GM23338 (cell line): ENCODE results near the gene ZFP92. TPM values are rescaled to one million over a fixed set of nuclear protein-coding genes. Genes with fewer than 3 reads are reported as not detected.

Experiments
- ATAC-seq: fragments of 200-7000 bp; cut with Tn5 transposase; 3 replicates; pipeline ENCODE4 v1.9.1; 2020
- DNase-seq: peaks from one replicate; pipeline ENCODE4 v3.0.0-alpha.2; 2015; ENCODE audit warnings: low spot score
- H2AFZ ChIP-seq: fragments of 200-600 bp; sonication (generic); 2 replicates; pipeline ENCODE4 v1.8.0; 2016; ENCODE audit warnings: antibody characterized with exemption, mild to moderate bottlenecking, moderate library complexity
- H3F3A ChIP-seq: fragments of 200-600 bp; sonication (generic); replicated peaks from 2 replicates; pipeline ENCODE4 v1.8.0; 2017; ENCODE audit warnings: antibody characterized with exemption, mixed run types, low read depth
- H3K27ac ChIP-seq: fragments of 200-600 bp; sonication (generic); 2 replicates; pipeline ENCODE4 v1.6.1; 2016; ENCODE audit warnings: low read depth
- H3K27me3 ChIP-seq: fragments of 200-600 bp; sonication (generic); 2 replicates; pipeline ENCODE4 v1.8.0; 2016; ENCODE audit warnings: mild to moderate bottlenecking, mixed run types, moderate library complexity; ENCODE audit not compliant: insufficient read depth
- H3K36me3 ChIP-seq: fragments of 200-600 bp; sonication (generic); 2 replicates; pipeline ENCODE4 v1.8.0; 2016; ENCODE audit warnings: mild to moderate bottlenecking; ENCODE audit not compliant: insufficient read depth
- H3K4me1 ChIP-seq: fragments of 200-600 bp; sonication (generic); 2 replicates; pipeline ENCODE4 v1.8.0; 2016; ENCODE audit warnings: mild to moderate bottlenecking, moderate library complexity; ENCODE audit not compliant: insufficient read depth
- H3K4me2 ChIP-seq: fragments of 200-600 bp; sonication (generic); 2 replicates; pipeline ENCODE4 v1.7.1; 2017; ENCODE audit warnings: mixed run types
- H3K4me3 ChIP-seq: fragments of 200-600 bp; sonication (generic); 2 replicates; pipeline ENCODE4 v1.6.1; 2016; ENCODE audit warnings: mixed run types
- H3K79me2 ChIP-seq: fragments of 200-600 bp; sonication (generic); replicated peaks from 2 replicates; pipeline ENCODE4 v1.8.0; 2017; ENCODE audit warnings: mild to moderate bottlenecking; ENCODE audit not compliant: insufficient read depth
- H3K9me2 ChIP-seq: fragments of 200-600 bp; sonication (generic); 2 replicates; pipeline ENCODE4 v1.8.0; 2017; ENCODE audit not compliant: insufficient read depth
- H4K20me1 ChIP-seq: fragments of 200-600 bp; sonication (generic); replicated peaks from 2 replicates; pipeline ENCODE4 v1.8.0; 2017; ENCODE audit warnings: mild to moderate bottlenecking; ENCODE audit not compliant: insufficient read depth
- H3K27ac Mint-ChIP-seq: 2 replicates; pipeline ENCODE4 v1.8.0; 2020; ENCODE audit warnings: inconsistent platforms, mild to moderate bottlenecking, moderate library complexity, mixed read lengths
- H3K27me3 Mint-ChIP-seq: 3 replicates; pipeline ENCODE4 v1.8.0; 2022; ENCODE audit warnings: low read depth, mild to moderate bottlenecking, moderate library complexity, mixed read lengths, inconsistent platforms; ENCODE audit not compliant: insufficient read depth, poor library complexity
- H3K36me3 Mint-ChIP-seq: 3 replicates; pipeline ENCODE4 v1.8.0; 2021; ENCODE audit warnings: low read depth, mild to moderate bottlenecking, inconsistent platforms, moderate library complexity, mixed read lengths
- H3K4me1 Mint-ChIP-seq: 3 replicates; pipeline ENCODE4 v1.8.0; 2020; ENCODE audit warnings: mild to moderate bottlenecking, inconsistent platforms, mixed read lengths
- H3K4me3 Mint-ChIP-seq: 3 replicates; pipeline ENCODE4 v1.8.0; 2021; ENCODE audit warnings: moderate library complexity, mild to moderate bottlenecking, inconsistent platforms, mixed read lengths
- H3K9me3 Mint-ChIP-seq: 3 replicates; pipeline ENCODE4 v1.8.0; 2020; ENCODE audit warnings: moderate library complexity, mild to moderate bottlenecking, inconsistent platforms, mixed read lengths
- CREB1 ChIP-seq: fragments of 250-450 bp; sonication (Bioruptor Pico); IDR thresholded peaks from 2 replicates; pipeline ENCODE4 v1.5.0; 2020; ENCODE audit warnings: low read depth, mild to moderate bottlenecking, moderate library complexity
- CTCF ChIP-seq, 2 experiments: fragments of 200-600 bp in 1 of 2; sonication (generic) in 1 of 2; conservative IDR thresholded peaks; 2 replicates each; pipeline versions ENCODE4 v1.5.1 to v1.6.1; 2016 to 2017; ENCODE audit warnings: antibody characterized with exemption in 2 of 2, low read depth in 2 of 2, mild to moderate bottlenecking in 2 of 2, moderate library complexity in 1 of 2
- ETS1 ChIP-seq: IDR thresholded peaks from 2 replicates; pipeline ENCODE4 v1.6.1; 2016; ENCODE audit warnings: antibody characterized with exemption
- EZH2 ChIP-seq: fragments of 200-600 bp; sonication (generic); IDR thresholded peaks from one replicate; pipeline ENCODE4 v1.8.0; 2017; ENCODE audit warnings: antibody characterized with exemption, mild to moderate bottlenecking, low read depth; ENCODE audit not compliant: unreplicated experiment
- EZH2phosphoT487 ChIP-seq: fragments of 200-600 bp; sonication (generic); IDR thresholded peaks from one replicate; pipeline ENCODE4 v1.8.1; 2018; ENCODE audit warnings: antibody characterized with exemption; ENCODE audit not compliant: unreplicated experiment
- JUNB ChIP-seq: IDR thresholded peaks from one replicate; pipeline ENCODE4 v1.6.1; 2016; ENCODE audit warnings: antibody characterized with exemption; ENCODE audit not compliant: unreplicated experiment
- NANOG ChIP-seq: IDR thresholded peaks from 2 replicates; pipeline ENCODE4 v1.6.1; 2016; ENCODE audit warnings: antibody characterized with exemption, borderline replicate concordance
- POLR2AphosphoS5 ChIP-seq: IDR thresholded peaks from 2 replicates; pipeline ENCODE4 v1.6.1; 2016; ENCODE audit warnings: antibody characterized with exemption, low read depth
- REST ChIP-seq: IDR thresholded peaks from one replicate; pipeline ENCODE4 v1.6.1; 2018; ENCODE audit warnings: antibody characterized with exemption; ENCODE audit not compliant: unreplicated experiment
- STAT1 ChIP-seq: IDR thresholded peaks from one replicate; pipeline ENCODE4 v1.6.1; 2016; ENCODE audit warnings: antibody characterized with exemption; ENCODE audit not compliant: unreplicated experiment
- ZNF114 ChIP-seq: fragments of 250-450 bp; sonication (Bioruptor Pico); IDR thresholded peaks from 2 replicates; pipeline ENCODE4 v1.5.0; 2020; ENCODE audit warnings: mild to moderate bottlenecking, moderate library complexity
- ZNF331 ChIP-seq: fragments of 250-450 bp; sonication (Bioruptor Pico); IDR thresholded peaks from 2 replicates; pipeline ENCODE4 v1.5.0; 2020; ENCODE audit warnings: low read depth, mild to moderate bottlenecking, moderate library complexity
- polyA plus RNA-seq: library from polyadenylated mRNA; unstranded; fragments of >200 nt; fragmentation: Nextera tagmentation; extraction: Ambion mirVana; gene quantifications from 2 replicates; pipeline ENCODE4 v1.2.1, GENCODE V29; 2016
- total RNA-seq: library from RNA; depleted of rRNA; stranded (reverse); fragments of >200 nt; shearing (Covaris generic); gene quantifications from 2 replicates; pipeline ENCODE4 v1.2.3, GENCODE V29; 2014
- TF ChIP-seq, protein P1 (sequence below): fragments of 250-450 bp; sonication (Bioruptor Pico); IDR thresholded peaks from 2 replicates; pipeline ENCODE4 v1.5.0; 2020; ENCODE audit warnings: mild to moderate bottlenecking, moderate library complexity

Gene ZFP92
- total and polyA plus RNA-seq, 2 experiments from 2014 or later, result 0.05 to 0.52 TPM

DNA sequence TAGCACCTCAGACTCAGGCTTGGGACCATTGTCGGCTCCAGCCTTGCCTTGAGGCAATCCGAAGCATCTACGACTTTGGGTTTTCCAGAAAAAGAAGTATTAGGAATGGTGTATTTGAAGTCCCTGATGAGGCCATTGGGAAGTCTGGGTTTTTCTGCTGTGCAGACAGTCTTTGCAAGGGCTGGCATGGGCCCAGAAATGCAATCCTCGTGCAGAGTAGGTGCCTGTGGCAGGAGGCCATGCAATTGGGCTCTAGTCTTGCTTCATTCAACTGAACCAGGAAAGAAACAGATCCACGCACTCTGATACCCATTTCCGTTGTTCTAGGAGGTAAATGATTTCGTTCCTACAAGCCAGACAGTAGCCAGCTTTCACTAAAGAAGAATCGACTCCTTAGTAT is 12.4 kb downstream of the ZFP92 start:
- H3K4me2 ChIP-seq, result no peak overlapping the region
- DNase-seq (no peak), ATAC-seq (no peak)
- no peaks in the 10 kb centered on the region for H3K79me2 ChIP-seq
- no peak overlapping the region for H3K4me3 ChIP-seq
- no peak overlapping the region for H3K4me3 Mint-ChIP-seq
- TF ChIP-seq EZH2 (no peak), JUNB (no peak), ZNF331 (CRISPR knock-in tag) (no peak), CTCF (conservative IDR thresholded peaks at IDR 0.05; ENCODE audit: low read depth in 2 of 2) (no peak), NANOG (no peak), REST (no peak), ZNF114 (no peak), STAT1 (no peak), ETS1 (no peak), EZH2phosphoT487 (no peak), CREB1 (no peak), POLR2AphosphoS5 (no peak)
- TF ChIP-seq, protein P1, sequence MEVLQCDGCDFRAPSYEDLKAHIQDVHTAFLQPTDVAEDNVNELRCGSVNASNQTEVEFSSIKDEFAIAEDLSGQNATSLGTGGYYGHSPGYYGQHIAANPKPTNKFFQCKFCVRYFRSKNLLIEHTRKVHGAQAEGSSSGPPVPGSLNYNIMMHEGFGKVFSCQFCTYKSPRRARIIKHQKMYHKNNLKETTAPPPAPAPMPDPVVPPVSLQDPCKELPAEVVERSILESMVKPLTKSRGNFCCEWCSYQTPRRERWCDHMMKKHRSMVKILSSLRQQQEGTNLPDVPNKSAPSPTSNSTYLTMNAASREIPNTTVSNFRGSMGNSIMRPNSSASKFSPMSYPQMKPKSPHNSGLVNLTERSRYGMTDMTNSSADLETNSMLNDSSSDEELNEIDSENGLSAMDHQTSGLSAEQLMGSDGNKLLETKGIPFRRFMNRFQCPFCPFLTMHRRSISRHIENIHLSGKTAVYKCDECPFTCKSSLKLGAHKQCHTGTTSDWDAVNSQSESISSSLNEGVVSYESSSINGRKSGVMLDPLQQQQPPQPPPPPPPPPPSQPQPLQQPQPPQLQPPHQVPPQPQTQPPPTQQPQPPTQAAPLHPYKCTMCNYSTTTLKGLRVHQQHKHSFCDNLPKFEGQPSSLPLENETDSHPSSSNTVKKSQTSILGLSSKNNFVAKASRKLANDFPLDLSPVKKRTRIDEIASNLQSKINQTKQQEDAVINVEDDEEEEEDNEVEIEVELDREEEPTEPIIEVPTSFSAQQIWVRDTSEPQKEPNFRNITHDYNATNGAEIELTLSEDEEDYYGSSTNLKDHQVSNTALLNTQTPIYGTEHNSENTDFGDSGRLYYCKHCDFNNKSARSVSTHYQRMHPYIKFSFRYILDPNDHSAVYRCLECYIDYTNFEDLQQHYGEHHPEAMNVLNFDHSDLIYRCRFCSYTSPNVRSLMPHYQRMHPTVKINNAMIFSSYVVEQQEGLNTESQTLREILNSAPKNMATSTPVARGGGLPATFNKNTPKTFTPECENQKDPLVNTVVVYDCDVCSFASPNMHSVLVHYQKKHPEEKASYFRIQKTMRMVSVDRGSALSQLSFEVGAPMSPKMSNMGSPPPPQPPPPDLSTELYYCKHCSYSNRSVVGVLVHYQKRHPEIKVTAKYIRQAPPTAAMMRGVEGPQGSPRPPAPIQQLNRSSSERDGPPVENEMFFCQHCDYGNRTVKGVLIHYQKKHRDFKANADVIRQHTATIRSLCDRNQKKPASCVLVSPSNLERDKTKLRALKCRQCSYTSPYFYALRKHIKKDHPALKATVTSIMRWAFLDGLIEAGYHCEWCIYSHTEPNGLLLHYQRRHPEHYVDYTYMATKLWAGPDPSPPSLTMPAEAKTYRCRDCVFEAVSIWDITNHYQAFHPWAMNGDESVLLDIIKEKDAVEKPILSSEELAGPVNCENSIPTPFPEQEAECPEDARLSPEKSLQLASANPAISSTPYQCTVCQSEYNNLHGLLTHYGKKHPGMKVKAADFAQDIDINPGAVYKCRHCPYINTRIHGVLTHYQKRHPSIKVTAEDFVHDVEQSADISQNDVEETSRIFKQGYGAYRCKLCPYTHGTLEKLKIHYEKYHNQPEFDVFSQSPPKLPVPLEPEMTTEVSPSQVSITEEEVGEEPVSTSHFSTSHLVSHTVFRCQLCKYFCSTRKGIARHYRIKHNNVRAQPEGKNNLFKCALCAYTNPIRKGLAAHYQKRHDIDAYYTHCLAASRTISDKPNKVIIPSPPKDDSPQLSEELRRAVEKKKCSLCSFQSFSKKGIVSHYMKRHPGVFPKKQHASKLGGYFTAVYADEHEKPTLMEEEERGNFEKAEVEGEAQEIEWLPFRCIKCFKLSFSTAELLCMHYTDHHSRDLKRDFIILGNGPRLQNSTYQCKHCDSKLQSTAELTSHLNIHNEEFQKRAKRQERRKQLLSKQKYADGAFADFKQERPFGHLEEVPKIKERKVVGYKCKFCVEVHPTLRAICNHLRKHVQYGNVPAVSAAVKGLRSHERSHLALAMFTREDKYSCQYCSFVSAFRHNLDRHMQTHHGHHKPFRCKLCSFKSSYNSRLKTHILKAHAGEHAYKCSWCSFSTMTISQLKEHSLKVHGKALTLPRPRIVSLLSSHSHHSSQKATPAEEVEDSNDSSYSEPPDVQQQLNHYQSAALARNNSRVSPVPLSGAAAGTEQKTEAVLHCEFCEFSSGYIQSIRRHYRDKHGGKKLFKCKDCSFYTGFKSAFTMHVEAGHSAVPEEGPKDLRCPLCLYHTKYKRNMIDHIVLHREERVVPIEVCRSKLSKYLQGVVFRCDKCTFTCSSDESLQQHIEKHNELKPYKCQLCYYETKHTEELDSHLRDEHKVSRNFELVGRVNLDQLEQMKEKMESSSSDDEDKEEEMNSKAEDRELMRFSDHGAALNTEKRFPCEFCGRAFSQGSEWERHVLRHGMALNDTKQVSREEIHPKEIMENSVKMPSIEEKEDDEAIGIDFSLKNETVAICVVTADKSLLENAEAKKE, result no peak
- H4K20me1 ChIP-seq, result no peaks in the 10 kb centered on the region
- no peaks in the 10 kb centered on the region for H3K36me3 ChIP-seq
- H3K27ac Mint-ChIP-seq, result no peak overlapping the region
- peaks cover 7% of the 10 kb centered on the region for H3K27me3 Mint-ChIP-seq
- no peaks in the 10 kb centered on the region for H3F3A ChIP-seq
- H3K27me3 ChIP-seq, result no peaks in the 10 kb centered on the region
- H3K9me2 ChIP-seq, result no peaks in the 10 kb centered on the region
- no peaks in the 10 kb centered on the region for H3K4me1 ChIP-seq
- no peak overlapping the region for H2AFZ ChIP-seq
- H3K4me1 Mint-ChIP-seq, result no peaks in the 10 kb centered on the region
- peaks cover 3% of the 10 kb centered on the region; the same call in 1 of the 3 replicates for H3K9me3 Mint-ChIP-seq
- H3K36me3 Mint-ChIP-seq, result no peaks in the 10 kb centered on the region
- no peak overlapping the region for H3K27ac ChIP-seq
